ENCODE data around the gene COMMD3. TPM values are rescaled to one million over a fixed set of nuclear protein-coding genes. Genes with fewer than 3 reads are reported as not detected.

Gene COMMD3
- total and polyA plus RNA-seq, 2 donors (not counting 3 experiments of a cell fraction or from before 2014, with no cell fraction given) = 22.5 to 48.9 TPM

DNA sequence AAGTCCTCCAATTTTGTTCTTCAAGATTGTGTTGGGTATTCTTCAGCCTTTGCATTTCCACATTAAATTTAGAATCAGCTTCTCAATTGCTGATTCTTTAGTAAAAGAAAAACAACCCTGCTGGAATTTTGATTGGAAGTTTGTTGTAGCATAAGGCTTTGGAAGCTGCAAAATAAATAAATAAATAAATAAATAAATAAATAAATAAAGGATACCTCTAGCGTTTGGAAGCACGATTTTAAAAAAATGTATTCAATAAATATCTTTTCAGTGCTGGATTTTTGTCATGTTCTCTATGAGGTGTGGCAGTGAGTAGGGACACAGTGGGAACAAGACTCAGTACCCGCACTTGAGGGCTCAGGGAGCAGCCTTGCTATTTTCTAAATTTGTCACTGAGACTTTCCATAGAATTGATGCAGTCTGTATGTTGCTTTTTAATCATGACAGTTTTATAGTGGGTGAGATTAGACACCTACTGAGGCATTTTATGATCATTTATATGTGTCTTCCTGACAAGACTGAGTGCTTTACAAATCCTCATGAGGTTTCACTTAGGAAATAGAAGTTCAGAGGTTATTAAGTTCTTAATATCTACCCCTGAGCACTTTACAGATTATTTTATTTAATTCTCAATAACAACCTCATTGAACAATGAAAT, 22.3 kb upstream of the COMMD3 start:
- Histone ChIP-seq H3K36me3 (ENCODE audit: control insufficient read depth in 2 of 2, extremely low read depth in 1 of 2, insufficient read depth in 2 of 2, low read length in 2 of 2) (no peaks in the 10 kb centered on the region), H3K4me2 (ENCODE audit: insufficient read depth, low read length) (no peak overlapping the region), H3K4me3 (replicated peaks in 1 of 3; ENCODE audit: insufficient read depth in 1 of 3, low read depth in 1 of 3, low read length in 3 of 3) (no peak overlapping the region), H3K9ac (replicated peaks; ENCODE audit: extremely low read depth, insufficient read depth, low read length) (no peak overlapping the region), H3K9me1 (replicated peaks; ENCODE audit: control insufficient read depth, extremely low read depth, insufficient read depth, low read length) (no peaks in the 10 kb centered on the region), H3K79me2 (ENCODE audit: control insufficient read depth, insufficient read depth, low read length) (no peaks in the 10 kb centered on the region), H4K20me1 (replicated peaks; ENCODE audit: control insufficient read depth, extremely low read depth, insufficient read depth, low read length) (peaks cover 2% of the 10 kb centered on the region), H2AFZ (ENCODE audit: low read depth, low read length) (no peak overlapping the region), H3K4me1 (ENCODE audit: control insufficient read depth, extremely low read depth, insufficient read depth, low read length) (no peaks in the 10 kb centered on the region), H3K27ac (ENCODE audit: insufficient read depth, low read depth, low read length) (no peak overlapping the region), H3K27me3 (ENCODE audit: control insufficient read depth in 2 of 2, insufficient read depth in 2 of 2, low read length in 2 of 2) (peaks cover 4 to 8% of the 10 kb centered on the region in 2 experiments), H3K9me3 (replicated peaks; ENCODE audit: control insufficient read depth, insufficient read depth, low read length) (no peaks in the 10 kb centered on the region)
- TF ChIP-seq POLR2AphosphoS5 (IDR thresholded peaks at IDR 0.05; ENCODE audit: insufficient read depth, low read depth, low read length) (no peak), EZH2 (IDR thresholded peaks at IDR 0.05; ENCODE audit: borderline replicate concordance, low read depth, low read length, severe bottlenecking) (no peak), JUN (IDR thresholded peaks at IDR 0.05; ENCODE audit: borderline replicate concordance, insufficient read depth, insufficient read length, low read depth) (no peak), FOS (IDR thresholded peaks at IDR 0.05; ENCODE audit: borderline replicate concordance, insufficient read depth, low read length) (no peak), GATA2 (IDR thresholded peaks at IDR 0.05; ENCODE audit: insufficient read depth, insufficient read length, low read depth, low read length) (no peak), MYC (IDR thresholded peaks at IDR 0.05; ENCODE audit: low read depth, low read length) (no peak), POLR2A (IDR thresholded peaks at IDR 0.05; ENCODE audit: low read depth, low read length) (no peak)
- TF ChIP-seq, protein P1, sequence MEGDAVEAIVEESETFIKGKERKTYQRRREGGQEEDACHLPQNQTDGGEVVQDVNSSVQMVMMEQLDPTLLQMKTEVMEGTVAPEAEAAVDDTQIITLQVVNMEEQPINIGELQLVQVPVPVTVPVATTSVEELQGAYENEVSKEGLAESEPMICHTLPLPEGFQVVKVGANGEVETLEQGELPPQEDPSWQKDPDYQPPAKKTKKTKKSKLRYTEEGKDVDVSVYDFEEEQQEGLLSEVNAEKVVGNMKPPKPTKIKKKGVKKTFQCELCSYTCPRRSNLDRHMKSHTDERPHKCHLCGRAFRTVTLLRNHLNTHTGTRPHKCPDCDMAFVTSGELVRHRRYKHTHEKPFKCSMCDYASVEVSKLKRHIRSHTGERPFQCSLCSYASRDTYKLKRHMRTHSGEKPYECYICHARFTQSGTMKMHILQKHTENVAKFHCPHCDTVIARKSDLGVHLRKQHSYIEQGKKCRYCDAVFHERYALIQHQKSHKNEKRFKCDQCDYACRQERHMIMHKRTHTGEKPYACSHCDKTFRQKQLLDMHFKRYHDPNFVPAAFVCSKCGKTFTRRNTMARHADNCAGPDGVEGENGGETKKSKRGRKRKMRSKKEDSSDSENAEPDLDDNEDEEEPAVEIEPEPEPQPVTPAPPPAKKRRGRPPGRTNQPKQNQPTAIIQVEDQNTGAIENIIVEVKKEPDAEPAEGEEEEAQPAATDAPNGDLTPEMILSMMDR (IDR thresholded peaks at IDR 0.05; ENCODE audit: extremely low read depth in 1 of 2, insufficient read depth in 1 of 2, low read depth in 1 of 2, low read length in 2 of 2) = no peak
- TF ChIP-seq, protein P2, sequence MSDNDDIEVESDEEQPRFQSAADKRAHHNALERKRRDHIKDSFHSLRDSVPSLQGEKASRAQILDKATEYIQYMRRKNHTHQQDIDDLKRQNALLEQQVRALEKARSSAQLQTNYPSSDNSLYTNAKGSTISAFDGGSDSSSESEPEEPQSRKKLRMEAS (IDR thresholded peaks at IDR 0.05; ENCODE audit: insufficient read depth, insufficient read length) = no peak
- ChIA-PET CTCF (no interaction called here), POLR2A (no interaction called here)
- DNase-seq (ENCODE audit: low read depth, low spot score) (no peak), FAIRE-seq (no peak)
- BruUV-seq (replicated peaks) = no TSS peak
- intact Hi-C loops (cut with micrococcal nuclease) (no loop called here), dilution Hi-C loops (cut with MboI; ENCODE audit: extremely low pct_ligation_motif_present, low sequenced_read_pairs) (no loop called here)

Measured in endothelial cell of umbilical vein (primary cell).